Caco-2 (cell line): ENCODE data around the gene WNT9A. TPM values are rescaled to one million over a fixed set of nuclear protein-coding genes. Genes with fewer than 3 reads are reported as not detected.

Source experiments
- BruUV-seq: library from RNA; stranded (reverse); fragments of 400-500 nt; replicated peaks from 2 replicates; lab custom pipeline; 2021; lab: Mats Ljungman, UMichigan
- CTCF ChIA-PET: fragments of 300-600 bp; sonication (Branson Sonifier 250); formaldehyde crosslinking; loops from one replicate; lab custom pipeline; 2022; ENCODE audit warnings: antibody characterized with exemption; lab: Charles Lee
- POLR2A ChIA-PET: fragments of 300-600 bp; sonication (Branson Sonifier 250); formaldehyde crosslinking; loops from one replicate; lab custom pipeline; 2022; ENCODE audit warnings: antibody characterized with exemption; lab: Charles Lee
- DNase-seq, 2 experiments: peaks; one replicate each; pipeline versions ENCODE4 v3.0.0 to v3.0.0-alpha.2; 2020 to 2022
- H3K27me3 ChIP-seq: replicated peaks from 2 replicates; pipeline ENCODE4 v1.6.0; 2011; ENCODE audit warnings: low read length; ENCODE audit not compliant: control insufficient read depth, insufficient read depth
- H3K36me3 ChIP-seq: 2 replicates; pipeline ENCODE4 v1.5.1; 2011; ENCODE audit warnings: low read length; ENCODE audit not compliant: control insufficient read depth, insufficient read depth
- H3K4me1 ChIP-seq: fragments of 250-450 bp; sonication (Bioruptor Pico); 2 replicates; pipeline ENCODE4 v1.5.1; 2020; ENCODE audit warnings: mild to moderate bottlenecking
- H3K4me3 ChIP-seq: 2 replicates; pipeline ENCODE4 v1.5.1; 2011; ENCODE audit warnings: low read depth, mild to moderate bottlenecking, control low read depth, low read length
- H3K9me3 ChIP-seq: fragments of 250-450 bp; sonication (Bioruptor Pico); 2 replicates; pipeline ENCODE4 v1.5.1; 2020; ENCODE audit warnings: mild to moderate bottlenecking, moderate library complexity
- H3K27ac Mint-ChIP-seq: one replicate; pipeline ENCODE4 v1.8.0; 2022; ENCODE audit warnings: mixed read lengths; ENCODE audit not compliant: unreplicated experiment
- H3K27me3 Mint-ChIP-seq: one replicate; pipeline ENCODE4 v1.8.0; 2022; ENCODE audit warnings: mixed read lengths; ENCODE audit not compliant: insufficient read depth, unreplicated experiment
- H3K36me3 Mint-ChIP-seq: one replicate; pipeline ENCODE4 v1.8.0; 2022; ENCODE audit warnings: mild to moderate bottlenecking, mixed read lengths; ENCODE audit not compliant: insufficient read depth, unreplicated experiment
- H3K4me1 Mint-ChIP-seq: one replicate; pipeline ENCODE4 v1.8.0; 2022; ENCODE audit warnings: low read depth, mixed read lengths; ENCODE audit not compliant: unreplicated experiment
- H3K4me3 Mint-ChIP-seq: one replicate; pipeline ENCODE4 v1.8.0; 2022; ENCODE audit warnings: mild to moderate bottlenecking, moderate library complexity, mixed read lengths; ENCODE audit not compliant: unreplicated experiment
- H3K9me3 Mint-ChIP-seq: one replicate; pipeline ENCODE4 v1.8.0; 2022; ENCODE audit warnings: mixed read lengths; ENCODE audit not compliant: unreplicated experiment
- intact Hi-C: fragments of 100-400 bp; cut with micrococcal nuclease; formaldehyde crosslinking; loops from one replicate; pipeline ENCODE4 v1.10.0; 2022; ENCODE audit not compliant: unreplicated experiment
- total RNA-seq: library from RNA; stranded (reverse); gene quantifications from 2 replicates; pipeline ENCODE4 v1.2.3, GENCODE V29; 2022
- TF ChIP-seq, protein P1 (sequence below), 2 experiments: fragments of 200-600 bp in 1 of 2; IDR thresholded peaks; 1 replicate in 1 of 2; 2 replicates in 1 of 2; pipeline versions ENCODE4 v1.5.1 to v1.8.0; 2011 to 2022; ENCODE audit warnings: antibody characterized with exemption in 1 of 2, control low read depth in 1 of 2, inconsistent platforms in 1 of 2, low read depth in 1 of 2, low read length in 1 of 2, mild to moderate bottlenecking in 1 of 2, moderate library complexity in 1 of 2; ENCODE audit not compliant: insufficient read depth in 1 of 2, severe bottlenecking in 1 of 2, unreplicated experiment in 1 of 2

WNT9A gene
- total RNA-seq, 1 experiment from 2014 or later: 0.68 TPM

DNA sequence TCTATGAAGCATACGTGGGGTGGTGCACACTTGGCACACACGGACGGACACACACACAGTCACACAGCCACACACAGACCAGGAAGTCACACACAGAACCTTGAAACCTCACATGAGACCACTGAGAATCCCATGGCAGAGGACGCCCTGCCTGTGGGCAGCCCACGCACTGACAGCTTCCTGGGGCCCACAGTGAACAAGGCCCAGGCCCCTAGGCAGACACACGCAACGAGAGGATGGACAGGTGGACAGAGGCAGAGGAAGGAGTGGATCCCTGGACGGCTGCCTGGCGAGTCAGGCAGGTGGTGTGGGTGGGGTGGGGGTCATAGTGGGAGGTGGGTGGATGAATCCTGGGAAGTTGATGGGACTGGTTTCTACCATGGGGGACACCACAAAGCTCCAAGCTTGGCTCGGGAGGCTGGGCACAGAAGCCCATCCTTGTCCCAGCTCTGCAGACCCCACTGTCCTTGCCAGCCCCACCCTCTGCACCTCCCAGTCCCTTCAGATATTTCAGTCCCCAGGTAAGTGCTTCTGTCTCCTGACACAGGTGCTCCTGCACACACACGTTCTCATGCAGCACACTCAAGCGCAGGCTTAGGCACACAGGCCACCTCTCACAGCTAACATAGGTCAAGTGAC, 49.1 kb downstream of the WNT9A start:
- TF ChIP-seq, protein P1, sequence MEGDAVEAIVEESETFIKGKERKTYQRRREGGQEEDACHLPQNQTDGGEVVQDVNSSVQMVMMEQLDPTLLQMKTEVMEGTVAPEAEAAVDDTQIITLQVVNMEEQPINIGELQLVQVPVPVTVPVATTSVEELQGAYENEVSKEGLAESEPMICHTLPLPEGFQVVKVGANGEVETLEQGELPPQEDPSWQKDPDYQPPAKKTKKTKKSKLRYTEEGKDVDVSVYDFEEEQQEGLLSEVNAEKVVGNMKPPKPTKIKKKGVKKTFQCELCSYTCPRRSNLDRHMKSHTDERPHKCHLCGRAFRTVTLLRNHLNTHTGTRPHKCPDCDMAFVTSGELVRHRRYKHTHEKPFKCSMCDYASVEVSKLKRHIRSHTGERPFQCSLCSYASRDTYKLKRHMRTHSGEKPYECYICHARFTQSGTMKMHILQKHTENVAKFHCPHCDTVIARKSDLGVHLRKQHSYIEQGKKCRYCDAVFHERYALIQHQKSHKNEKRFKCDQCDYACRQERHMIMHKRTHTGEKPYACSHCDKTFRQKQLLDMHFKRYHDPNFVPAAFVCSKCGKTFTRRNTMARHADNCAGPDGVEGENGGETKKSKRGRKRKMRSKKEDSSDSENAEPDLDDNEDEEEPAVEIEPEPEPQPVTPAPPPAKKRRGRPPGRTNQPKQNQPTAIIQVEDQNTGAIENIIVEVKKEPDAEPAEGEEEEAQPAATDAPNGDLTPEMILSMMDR (IDR thresholded peaks at IDR 0.05; ENCODE audit: insufficient read depth in 1 of 2, low read depth in 1 of 2, low read length in 1 of 2, severe bottlenecking in 1 of 2, unreplicated experiment in 1 of 2): no peak
- Mint-ChIP-seq H3K36me3 (no peaks in the 10 kb centered on the region), H3K9me3 (no peaks in the 10 kb centered on the region), H3K4me1 (no peaks in the 10 kb centered on the region), H3K27ac (no peak overlapping the region), H3K4me3 (no peak overlapping the region), H3K27me3 (no peaks in the 10 kb centered on the region)
- intact Hi-C loops: no loop called here
- BruUV-seq: no TSS peak
- ChIA-PET CTCF (no interaction called here), POLR2A (no interaction called here)
- H3K36me3 ChIP-seq: no peaks in the 10 kb centered on the region
- H3K4me1 ChIP-seq: peaks cover 23% of the 10 kb centered on the region
- H3K9me3 ChIP-seq: no peaks in the 10 kb centered on the region
- H3K4me3 ChIP-seq: no peak overlapping the region
- no peaks in the 10 kb centered on the region for H3K27me3 ChIP-seq
- peak in 1 of 2 experiments; percentile 35 for DNase-seq

DNA sequence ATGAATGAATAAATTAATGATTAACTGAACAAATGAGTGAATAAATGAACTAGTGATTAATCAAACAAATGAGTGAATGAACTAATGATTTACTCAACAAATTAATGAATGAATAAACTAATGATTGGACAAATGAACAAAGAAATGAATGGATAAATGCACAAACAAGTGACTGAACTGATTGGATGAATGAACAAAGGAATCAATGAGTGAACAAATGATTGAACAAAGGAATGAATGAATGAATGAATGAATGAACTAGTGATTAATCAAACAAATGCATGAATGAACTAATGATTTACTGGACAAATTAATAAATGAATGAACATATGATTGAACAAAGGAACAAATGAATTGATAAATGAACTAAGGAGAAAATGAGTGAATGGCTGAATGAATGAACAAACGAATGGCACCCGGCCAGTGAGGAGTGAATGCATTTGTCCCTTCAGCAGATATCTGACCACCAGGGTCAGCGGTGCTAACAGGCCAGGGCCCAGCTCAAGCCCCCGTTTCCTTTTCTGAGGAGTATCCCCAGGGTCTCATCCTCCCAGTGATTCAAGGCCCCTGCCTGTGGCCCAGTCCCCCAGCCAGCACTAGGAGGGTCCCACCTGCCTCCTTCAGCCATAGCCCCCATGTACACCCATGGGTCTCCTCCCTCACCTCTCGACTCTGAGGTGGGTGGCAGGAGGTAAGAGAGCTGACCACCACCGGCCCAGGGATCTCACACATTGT, 49.9 kb downstream of the WNT9A start:
- Mint-ChIP-seq H3K27ac (no peak overlapping the region), H3K36me3 (no peaks in the 10 kb centered on the region), H3K27me3 (no peaks in the 10 kb centered on the region), H3K4me1 (no peaks in the 10 kb centered on the region), H3K9me3 (no peaks in the 10 kb centered on the region), H3K4me3 (no peak overlapping the region)
- no TSS peak for BruUV-seq
- Histone ChIP-seq H3K4me3 (no peak overlapping the region), H3K4me1 (peaks cover 31% of the 10 kb centered on the region), H3K27me3 (no peaks in the 10 kb centered on the region), H3K9me3 (no peaks in the 10 kb centered on the region), H3K36me3 (no peaks in the 10 kb centered on the region)
- DNase-seq: no peak
- TF ChIP-seq, protein P1 (IDR thresholded peaks at IDR 0.05; ENCODE audit: insufficient read depth in 1 of 2, low read depth in 1 of 2, low read length in 1 of 2, severe bottlenecking in 1 of 2, unreplicated experiment in 1 of 2): no peak
- intact Hi-C loops: no loop called here
- CTCF ChIA-PET: no interaction called here
- POLR2A ChIA-PET: no interaction called here

DNA sequence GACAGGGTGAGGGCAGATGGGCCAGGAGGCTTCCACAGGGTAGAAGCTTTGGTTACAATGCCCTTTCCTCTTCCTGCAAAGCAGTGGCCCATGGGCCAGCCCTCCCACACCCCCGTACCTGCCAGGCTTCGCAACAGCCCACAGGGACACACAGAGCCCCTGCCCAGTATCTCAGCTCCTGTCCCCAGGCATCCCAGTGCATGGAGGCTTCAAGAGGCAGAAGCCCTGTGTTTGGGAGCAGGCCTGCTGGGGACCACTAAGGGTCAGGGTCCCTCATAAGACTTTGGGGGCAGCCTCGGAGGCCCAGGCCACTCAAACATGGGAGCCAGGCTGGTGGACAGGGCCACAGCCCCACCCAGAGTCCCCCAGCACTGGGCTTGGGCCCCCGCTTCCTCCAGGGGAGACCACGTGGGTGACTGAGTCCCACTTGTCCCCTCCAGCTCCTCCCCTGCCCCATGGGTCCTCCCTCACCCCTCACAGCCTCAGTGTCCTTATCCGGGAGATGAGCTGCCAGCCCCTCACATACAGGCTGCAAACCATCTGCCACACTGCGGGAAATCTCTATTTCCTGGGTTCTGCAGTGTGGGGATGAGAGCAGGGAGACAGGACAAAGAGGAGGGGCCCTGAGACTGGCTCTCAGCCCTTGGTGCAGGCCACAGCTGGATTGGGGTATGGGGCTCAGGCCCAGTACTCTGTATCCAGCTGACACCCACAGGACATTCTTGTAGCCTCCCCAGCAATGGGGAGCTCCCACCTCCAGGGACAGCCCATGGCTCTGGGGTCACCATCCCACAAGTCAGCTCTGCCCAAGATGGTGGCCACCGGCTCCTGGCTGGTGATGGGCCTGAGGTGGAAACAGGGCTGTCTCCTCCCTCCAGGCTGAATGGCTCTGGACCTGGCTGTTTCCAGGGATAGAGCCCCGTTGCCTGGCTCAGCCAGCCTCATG, 50.7 kb downstream of the WNT9A start:
- no peaks in the 10 kb centered on the region for H3K9me3 ChIP-seq
- Mint-ChIP-seq H3K4me3 (no peak overlapping the region), H3K27ac (no peak overlapping the region), H3K4me1 (peaks cover 4% of the 10 kb centered on the region), H3K27me3 (no peaks in the 10 kb centered on the region), H3K9me3 (no peaks in the 10 kb centered on the region), H3K36me3 (no peaks in the 10 kb centered on the region)
- H3K27me3 ChIP-seq: no peaks in the 10 kb centered on the region
- H3K4me3 ChIP-seq: no peak overlapping the region
- TF ChIP-seq, protein P1 (IDR thresholded peaks at IDR 0.05; ENCODE audit: insufficient read depth in 1 of 2, low read depth in 1 of 2, low read length in 1 of 2, severe bottlenecking in 1 of 2, unreplicated experiment in 1 of 2): no peak
- ChIA-PET CTCF (no interaction called here), POLR2A (no interaction called here)
- BruUV-seq: no TSS peak
- no peaks in the 10 kb centered on the region for H3K36me3 ChIP-seq
- H3K4me1 ChIP-seq: peaks cover 39% of the 10 kb centered on the region
- intact Hi-C loops: no loop called here
- peak in 1 of 2 experiments; percentile 27 for DNase-seq
